ENCODE measurements around the gene OPCML. TPM values are rescaled to one million over a fixed set of nuclear protein-coding genes. Genes with fewer than 3 reads are reported as not detected.

Gene OPCML
- total RNA-seq, 4 donors from 2014 or later, result 0.16 TPM; not detected in 3

- WGBS, 2 donors, result 82 to 85% methylated on average over 5 of the region's 5 CpGs
- intact Hi-C loops (cut with DNase I; ENCODE audit: low total_unique reads), result no loop called here
- TF ChIP-seq CTCF (IDR thresholded peaks at IDR 0.05) (no peak), POLR2A (IDR thresholded peaks at IDR 0.05) (no peak)
- DNase-seq (ENCODE audit: low spot score in 2 of 2), result no peak
- no peak overlapping the region for H3K4me3 ChIP-seq (ENCODE audit: low read depth, poor library complexity, severe bottlenecking)
Observed at GRCh38 chr11:132790466-132790865, 741.8 kb downstream of the OPCML start.

- intact Hi-C loops (cut with DNase I; ENCODE audit: low total_unique reads), result no loop called here
- no peak overlapping the region for H3K4me3 ChIP-seq (ENCODE audit: low read depth, poor library complexity, severe bottlenecking)
- 84 to 86% methylated on average over 6 of the region's 6 CpGs for WGBS, 2 donors
- TF ChIP-seq CTCF (IDR thresholded peaks at IDR 0.05), result no peak
- DNase-seq (ENCODE audit: low spot score in 2 of 2), result no peak
Observed at GRCh38 chr11:132788816-132789325, 743.4 kb downstream of the OPCML start.

GRCh38 chr11:132785878-132786277 is 746.4 kb downstream of the OPCML start:
- no peak for DNase-seq (ENCODE audit: low spot score in 2 of 2)
- intact Hi-C loops (cut with DNase I; ENCODE audit: low total_unique reads), result no loop called here
- TF ChIP-seq CTCF (IDR thresholded peaks at IDR 0.05) (no peak), POLR2A (IDR thresholded peaks at IDR 0.05) (no peak)
- H3K4me3 ChIP-seq (ENCODE audit: low read depth, poor library complexity, severe bottlenecking), result no peak overlapping the region
- WGBS, 2 donors, result 60 to 67% methylated on average over 4 of the region's 4 CpGs

- WGBS, 2 donors, result 81 to 83% methylated on average over 5 of the region's 5 CpGs
- no peak overlapping the region for H3K4me3 ChIP-seq (ENCODE audit: low read depth, poor library complexity, severe bottlenecking)
- no peak for DNase-seq (ENCODE audit: low spot score in 2 of 2)
- intact Hi-C loops (cut with DNase I; ENCODE audit: low total_unique reads), result no loop called here
- no peak for TF ChIP-seq CTCF (IDR thresholded peaks at IDR 0.05)
- no peak for TF ChIP-seq POLR2A (IDR thresholded peaks at IDR 0.05)
Observed at GRCh38 chr11:132784441-132784840, 747.9 kb downstream of the OPCML start.

GRCh38 chr11:132782102-132782501 is 750.2 kb downstream of the OPCML start:
- intact Hi-C loops (cut with DNase I; ENCODE audit: low total_unique reads), result no loop called here
- no peak for DNase-seq (ENCODE audit: low spot score in 2 of 2)
- TF ChIP-seq POLR2A (IDR thresholded peaks at IDR 0.05), result no peak
- TF ChIP-seq CTCF (IDR thresholded peaks at IDR 0.05), result no peak
- WGBS, 2 donors, result 67 to 74% methylated on average over 6 of the region's 6 CpGs
- H3K4me3 ChIP-seq (ENCODE audit: low read depth, poor library complexity, severe bottlenecking), result no peak overlapping the region

GRCh38 chr11:132780046-132780445 is 752.3 kb downstream of the OPCML start:
- no peak for DNase-seq (ENCODE audit: low spot score in 2 of 2)
- intact Hi-C loops (cut with DNase I; ENCODE audit: low total_unique reads), result no loop called here
- 80% methylated on average over 5 of the region's 5 CpGs for WGBS, 2 donors
- no peak for TF ChIP-seq POLR2A (IDR thresholded peaks at IDR 0.05)
- no peak overlapping the region for H3K4me3 ChIP-seq (ENCODE audit: low read depth, poor library complexity, severe bottlenecking)

Measured in lower leg skin (tissue), 4 donors.